OCI-LY7 (cell line): Measurements from ENCODE around the gene LAMA4. TPM values are rescaled to one million over a fixed set of nuclear protein-coding genes. Genes with fewer than 3 reads are reported as not detected.

Source experiments
- BruUV-seq: library from RNA; stranded (reverse); fragments of 400-500 nt; replicated peaks from 2 replicates; lab custom pipeline; 2021; lab: Mats Ljungman, UMichigan
- CTCF ChIA-PET: fragments of 300-600 bp; sonication (Branson Sonifier 250); formaldehyde crosslinking; loops from one replicate; lab custom pipeline; 2022; ENCODE audit warnings: antibody characterized with exemption; ENCODE audit not compliant: unreplicated experiment; lab: Charles Lee
- POLR2A ChIA-PET: fragments of 300-600 bp; sonication (Branson Sonifier 250); formaldehyde crosslinking; loops from one replicate; lab custom pipeline; 2022; ENCODE audit warnings: antibody characterized with exemption; lab: Charles Lee
- DNase-seq: peaks from one replicate; pipeline ENCODE4 v3.0.0-alpha.2; 2015; ENCODE audit warnings: low spot score
- H2AFZ ChIP-seq: fragments of 200-600 bp; sonication (generic), shearing (Covaris generic); 2 replicates; pipeline ENCODE4 v1.6.1; 2014; ENCODE audit warnings: mild to moderate bottlenecking, antibody characterized with exemption, low read length, moderate library complexity
- H3K27ac ChIP-seq: fragments of 200-600 bp; sonication (generic); 2 replicates; pipeline ENCODE4 v1.5.1; 2014; ENCODE audit warnings: mixed run types, low read depth, mild to moderate bottlenecking, moderate library complexity, low read length, inconsistent platforms; ENCODE audit not compliant: poor library complexity, severe bottlenecking
- H3K36me3 ChIP-seq: fragments of 200-600 bp; sonication (generic); 2 replicates; pipeline ENCODE4 v1.6.1; 2014; ENCODE audit warnings: mild to moderate bottlenecking, antibody characterized with exemption, low read length, moderate library complexity, mixed read lengths; ENCODE audit not compliant: insufficient read depth
- H3K4me1 ChIP-seq: fragments of 200-600 bp; sonication (generic); 2 replicates; pipeline ENCODE4 v1.5.1; 2014; ENCODE audit warnings: mild to moderate bottlenecking, low read length; ENCODE audit not compliant: insufficient read depth, poor library complexity, severe bottlenecking
- H3K4me2 ChIP-seq: fragments of 200-600 bp; sonication (generic); 2 replicates; pipeline ENCODE4 v1.6.1; 2014; ENCODE audit warnings: mild to moderate bottlenecking, low read length
- H3K4me3 ChIP-seq: fragments of 200-600 bp; sonication (generic); 2 replicates; pipeline ENCODE4 v1.5.1; 2014; ENCODE audit warnings: mild to moderate bottlenecking, low read depth, low read length; ENCODE audit not compliant: poor library complexity, severe bottlenecking
- H3K79me2 ChIP-seq: fragments of 200-600 bp; sonication (generic); 2 replicates; pipeline ENCODE4 v1.6.1; 2016; ENCODE audit warnings: low read depth, mild to moderate bottlenecking, low read length, moderate library complexity, mixed read lengths; ENCODE audit not compliant: insufficient read depth
- H3K9me2 ChIP-seq: fragments of 200-600 bp; sonication (generic); 2 replicates; pipeline ENCODE4 v1.6.1; 2016; ENCODE audit warnings: mild to moderate bottlenecking, low read length, mixed read lengths; ENCODE audit not compliant: insufficient read depth
- H3K9me3 ChIP-seq: fragments of 200-600 bp; sonication (generic); 2 replicates; pipeline ENCODE4 v1.6.1; 2014; ENCODE audit warnings: mild to moderate bottlenecking, mixed run types, low read length, mixed read lengths
- H4K20me1 ChIP-seq: fragments of 200-600 bp; sonication (generic); 2 replicates; pipeline ENCODE4 v1.6.1; 2014; ENCODE audit warnings: mild to moderate bottlenecking, antibody characterized with exemption, low read length, moderate library complexity, mixed read lengths; ENCODE audit not compliant: insufficient read depth
- CTCF ChIP-seq: fragments of 200-600 bp; sonication (generic); conservative IDR thresholded peaks from 2 replicates; pipeline ENCODE4 v1.5.1; 2014; ENCODE audit warnings: mild to moderate bottlenecking, antibody characterized with exemption, low read length, moderate library complexity, mixed read lengths
- EZH2phosphoT487 ChIP-seq: fragments of 200-600 bp; sonication (generic); IDR thresholded peaks from 2 replicates; pipeline ENCODE4 v1.6.1; 2018; ENCODE audit warnings: low read depth, borderline replicate concordance, mild to moderate bottlenecking, mixed run types, antibody characterized with exemption, low read length, moderate library complexity, mixed read lengths
- intact Hi-C: fragments of 100-400 bp; cut with micrococcal nuclease; formaldehyde crosslinking; loops from one replicate; pipeline ENCODE4 v1.10.0; 2022; ENCODE audit not compliant: unreplicated experiment
- total RNA-seq, 2 experiments: library from RNA; depleted of rRNA in 1 of 2; stranded (reverse); fragments of >200 nt in 1 of 2; shearing (Covaris generic) in 1 of 2; gene quantifications; 2 replicates each; pipeline ENCODE4 v1.2.3, GENCODE V29; 2014 to 2022

The LAMA4 gene
- total RNA-seq, 2 experiments from 2014 or later = not detected

GRCh38 chr6:112284603-112285002 is 30.2 kb upstream of the LAMA4 start:
- no peaks in the 10 kb centered on the region for H4K20me1 ChIP-seq
- no peaks in the 10 kb centered on the region for H3K4me1 ChIP-seq
- H3K4me3 ChIP-seq = no peak overlapping the region
- H3K36me3 ChIP-seq = no peaks in the 10 kb centered on the region
- DNase-seq = no peak
- BruUV-seq = no TSS peak
- H3K4me2 ChIP-seq = no peak overlapping the region
- intact Hi-C loops = no loop called here
- ChIA-PET POLR2A (interaction anchor here (1.1 kb wide), 1 partner anchor 10 kb away, joined by 3 read pairs; no protein-coding TSS in a partner anchor), CTCF (no interaction called here)
- no peak overlapping the region for H3K27ac ChIP-seq
- H3K9me2 ChIP-seq = no peaks in the 10 kb centered on the region
- H3K79me2 ChIP-seq = no peaks in the 10 kb centered on the region
- H2AFZ ChIP-seq = no peak overlapping the region
- no peak for TF ChIP-seq EZH2phosphoT487
- no peak for TF ChIP-seq CTCF
- H3K9me3 ChIP-seq = no peaks in the 10 kb centered on the region

GRCh38 chr6:112283621-112284020 is 29.3 kb upstream of the LAMA4 start:
- no peak overlapping the region for H3K4me3 ChIP-seq
- H3K4me1 ChIP-seq = no peaks in the 10 kb centered on the region
- H4K20me1 ChIP-seq = no peaks in the 10 kb centered on the region
- no peak overlapping the region for H3K27ac ChIP-seq
- no peaks in the 10 kb centered on the region for H3K9me2 ChIP-seq
- H3K36me3 ChIP-seq = no peaks in the 10 kb centered on the region
- no peaks in the 10 kb centered on the region for H3K79me2 ChIP-seq
- H2AFZ ChIP-seq = no peak overlapping the region
- H3K9me3 ChIP-seq = no peaks in the 10 kb centered on the region
- TF ChIP-seq EZH2phosphoT487 (no peak), CTCF (no peak)
- CTCF ChIA-PET = no interaction called here
- POLR2A ChIA-PET = interaction anchor here (1.1 kb wide), 1 partner anchor 9 kb away, joined by 3 read pairs; no protein-coding TSS in a partner anchor
- no peak for DNase-seq
- intact Hi-C loops = no loop called here
- H3K4me2 ChIP-seq = no peak overlapping the region
- BruUV-seq = no TSS peak

GRCh38 chr6:112281821-112282615 is 27.7 kb upstream of the LAMA4 start:
- Histone ChIP-seq H3K4me1 (no peaks in the 10 kb centered on the region), H3K36me3 (no peaks in the 10 kb centered on the region), H3K4me3 (no peak overlapping the region), H3K27ac (no peak overlapping the region), H4K20me1 (no peaks in the 10 kb centered on the region), H3K9me2 (no peaks in the 10 kb centered on the region), H3K9me3 (no peaks in the 10 kb centered on the region), H3K4me2 (no peak overlapping the region), H2AFZ (no peak overlapping the region), H3K79me2 (no peaks in the 10 kb centered on the region)
- CTCF ChIA-PET = no interaction called here
- intact Hi-C loops = no loop called here
- TF ChIP-seq EZH2phosphoT487 (no peak), CTCF (no peak)
- no peak for DNase-seq
- BruUV-seq = no TSS peak
- POLR2A ChIA-PET = interaction anchor here (1.2 kb wide), 1 partner anchor 10 kb away, joined by 6 read pairs; no protein-coding TSS in a partner anchor
